HG03432 (cell line): Measurements from ENCODE around the gene ADARB2.
"Not testable (repeated sequence)": the region's sequence is repeated elsewhere in the genome, so short reads cannot be mapped to it uniquely, and the experiment has no call there.

Experiments
- ATAC-seq: cut with Tn5 transposase; IDR thresholded peaks from one replicate; pipeline ENCODE4 v1.9.1; 2021; ENCODE audit warnings: mild to moderate bottlenecking, moderate library complexity; ENCODE audit not compliant: unreplicated experiment

ADARB2 gene

GRCh38 chr10:1253523-1254353, 483.6 kb downstream of the ADARB2 start:
- ATAC-seq = no peak

DNA sequence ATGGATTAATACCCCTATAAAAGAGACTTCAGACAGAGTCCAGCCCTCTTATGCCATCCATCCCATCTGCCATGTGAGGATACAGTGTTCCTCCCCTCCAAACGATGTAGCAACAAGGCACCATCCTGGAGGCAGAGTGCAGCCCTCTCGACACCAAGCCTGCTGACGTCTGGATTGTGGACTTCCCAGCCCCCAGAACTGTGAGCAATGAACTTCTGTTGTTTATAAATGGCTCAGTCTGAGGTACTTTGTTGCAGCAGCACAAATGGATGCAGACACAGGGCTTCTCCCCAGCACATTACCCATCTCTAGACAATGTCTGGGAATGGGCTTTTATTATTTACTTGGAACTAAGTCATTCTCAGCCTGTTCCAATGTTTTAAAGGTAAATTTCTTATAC, 485.6 kb downstream of the ADARB2 start:
- no peak for ATAC-seq

- ATAC-seq = no peak
These were observed 488.0 kb downstream of the ADARB2 start for GRCh38 chr10:1249142-1249920.

- not testable (repeated sequence) for ATAC-seq
These were observed 489.1 kb downstream of the ADARB2 start for GRCh38 chr10:1248262-1248630.

DNA sequence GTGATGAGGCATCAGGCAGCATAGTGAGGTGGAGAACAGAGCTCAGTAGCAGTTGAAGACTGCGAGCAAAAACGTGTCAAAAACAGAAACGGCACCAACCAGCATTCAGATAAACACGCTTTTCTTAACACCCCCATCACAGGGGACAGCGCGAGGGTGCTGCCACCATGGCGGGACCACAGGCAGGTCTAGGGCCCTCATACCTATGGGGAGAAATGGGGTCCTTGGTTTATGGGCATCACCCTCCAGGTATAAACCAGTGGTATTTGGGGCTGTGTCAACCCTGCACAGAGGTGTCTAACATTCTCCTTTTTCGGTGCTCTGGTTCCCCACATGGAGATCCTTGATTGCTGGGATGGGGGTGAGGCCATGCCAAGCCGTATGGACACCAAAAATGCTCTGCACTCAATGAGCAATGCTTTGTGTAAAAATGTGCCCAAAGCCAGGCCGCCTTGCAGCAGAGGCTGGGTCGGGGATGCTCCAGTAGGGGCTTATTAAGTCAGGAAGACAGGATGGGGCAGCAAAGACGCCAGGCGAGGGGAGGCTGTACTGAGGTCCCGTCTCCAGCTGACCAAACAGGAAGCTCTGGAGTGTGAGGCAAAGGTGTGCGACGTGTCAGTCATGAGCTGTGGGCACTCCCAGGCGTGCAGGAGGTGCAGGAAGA, 489.6 kb downstream of the ADARB2 start:
- ATAC-seq = no peak

DNA sequence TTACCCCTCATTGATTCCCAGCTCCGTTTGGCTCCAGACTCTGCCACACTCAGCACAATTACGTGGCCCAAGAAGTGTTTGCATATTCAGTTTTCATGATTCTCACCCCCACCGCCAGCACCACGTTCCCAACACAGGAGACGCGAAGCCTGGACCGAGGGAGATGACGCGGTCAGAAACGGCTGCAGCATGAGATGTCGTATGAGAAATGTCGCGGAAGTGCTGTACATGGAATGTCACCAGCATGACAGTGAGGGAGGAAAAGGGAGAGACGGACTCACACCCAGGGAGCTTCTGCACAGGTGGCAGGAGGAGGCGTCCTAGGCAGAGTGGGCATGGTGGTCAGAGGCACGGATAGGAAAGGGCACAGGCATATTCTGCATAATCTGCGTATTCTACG, 492.8 kb downstream of the ADARB2 start:
- no peak for ATAC-seq

DNA sequence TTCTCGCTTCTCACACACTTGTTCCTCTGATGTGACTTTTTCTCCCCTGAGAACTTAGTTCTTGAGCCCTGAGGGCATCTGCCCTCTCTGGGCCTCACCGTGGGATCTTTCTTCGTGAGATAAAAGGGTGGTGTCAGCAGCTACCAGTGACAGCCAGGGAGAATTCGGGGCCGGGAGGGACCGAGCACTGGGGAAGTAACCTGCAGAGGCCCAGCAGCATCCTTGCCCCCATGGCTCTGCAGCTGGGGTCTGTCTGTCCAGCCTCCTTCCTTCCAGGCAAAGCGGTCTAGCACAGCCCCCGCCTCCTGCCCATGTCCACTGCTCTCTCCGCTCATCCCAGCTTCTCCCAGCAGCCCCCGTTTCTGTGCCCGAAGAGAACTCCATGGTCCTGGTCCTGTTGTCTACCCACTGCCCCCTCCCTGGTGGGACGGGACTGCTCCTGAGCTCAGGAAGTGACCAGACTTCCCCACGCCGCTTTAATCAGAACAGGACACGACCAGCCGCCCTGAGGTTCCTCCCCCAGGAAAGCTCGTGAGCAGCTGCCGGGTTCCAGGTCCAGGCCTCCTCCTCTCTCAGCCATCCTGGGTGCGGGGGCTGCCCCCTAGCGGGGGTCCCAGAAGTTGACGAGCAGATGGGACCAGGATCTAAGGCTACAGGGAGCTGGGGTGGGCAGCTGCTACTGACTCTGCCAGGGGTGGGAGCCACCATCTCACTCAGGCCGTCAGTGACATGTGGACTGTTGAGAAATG, 493.7 kb downstream of the ADARB2 start:
- no peak for ATAC-seq

GRCh38 chr10:1242975-1243374, 494.4 kb downstream of the ADARB2 start:
- ATAC-seq = no peak

DNA sequence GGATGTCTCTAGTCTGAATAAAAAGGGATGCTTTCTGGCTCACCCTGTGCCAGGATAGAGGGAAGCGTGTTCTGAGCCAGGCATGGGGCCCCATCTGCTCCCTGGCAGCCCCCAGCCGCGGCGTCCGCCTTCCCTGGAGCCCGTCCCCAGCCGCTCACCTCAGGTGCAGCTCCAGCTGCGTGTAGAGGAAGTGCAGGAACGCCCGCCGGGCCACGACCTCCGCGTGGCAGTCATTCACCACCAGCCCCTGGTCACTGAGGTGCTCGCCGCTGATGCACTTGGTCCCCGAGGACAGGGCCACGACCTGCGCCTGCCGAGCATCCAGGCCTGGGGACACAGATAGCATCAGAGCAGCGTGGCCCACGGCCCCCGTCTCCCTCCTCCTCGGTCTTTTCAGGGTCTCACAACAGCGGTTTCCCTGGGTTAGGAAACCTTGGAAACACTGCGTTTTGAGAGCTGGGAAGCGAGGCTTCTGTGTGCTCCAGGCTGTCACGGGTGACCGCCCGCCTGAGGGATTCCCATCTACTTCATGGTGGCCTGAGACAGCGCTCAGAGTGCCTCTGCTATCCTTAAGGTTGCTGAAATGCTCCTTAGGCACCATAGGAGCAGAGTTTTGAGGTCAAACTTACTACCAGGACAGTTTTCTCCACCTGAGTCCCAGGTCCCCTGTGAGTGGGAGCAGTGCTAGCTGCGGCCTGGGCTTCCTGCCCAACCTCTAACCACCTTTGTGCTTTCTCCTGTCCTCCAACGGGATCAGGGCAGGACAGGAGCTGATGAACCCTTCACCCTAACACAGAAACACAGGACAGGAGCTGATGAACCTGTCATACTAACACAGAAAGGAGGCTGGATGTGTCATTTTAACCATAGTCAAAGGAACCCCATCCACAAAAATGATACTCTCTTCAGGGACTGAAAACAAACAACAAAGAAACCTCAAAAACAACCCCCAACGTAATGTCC, 495.1 kb downstream of the ADARB2 start:
- ATAC-seq = no peak

GRCh38 chr10:1241322-1241890, 495.9 kb downstream of the ADARB2 start:
- ATAC-seq = no peak

DNA sequence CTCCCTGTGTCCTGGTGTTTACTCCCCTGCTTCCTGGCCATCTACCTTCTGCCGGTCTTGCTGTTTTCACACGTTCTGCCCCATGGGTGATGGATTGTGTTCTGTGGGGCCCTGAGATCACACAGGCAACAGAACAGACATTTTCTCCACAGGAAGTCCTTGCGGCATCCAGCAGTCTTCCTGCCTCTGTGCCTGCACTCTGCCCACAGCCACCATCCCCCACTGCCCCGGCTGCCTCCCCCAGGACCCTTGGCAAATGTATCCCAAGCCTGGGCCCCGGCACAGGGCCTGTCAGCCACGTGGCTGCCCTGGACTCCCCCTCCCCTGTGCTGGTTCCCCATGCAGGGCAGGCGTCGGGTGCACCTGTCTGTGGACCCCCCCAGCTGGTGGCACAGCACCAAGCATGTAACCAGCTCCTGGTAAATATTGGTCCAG, 497.0 kb downstream of the ADARB2 start:
- no peak for ATAC-seq

GRCh38 chr10:1233031-1233430, 504.3 kb downstream of the ADARB2 start:
- ATAC-seq = no peak

DNA sequence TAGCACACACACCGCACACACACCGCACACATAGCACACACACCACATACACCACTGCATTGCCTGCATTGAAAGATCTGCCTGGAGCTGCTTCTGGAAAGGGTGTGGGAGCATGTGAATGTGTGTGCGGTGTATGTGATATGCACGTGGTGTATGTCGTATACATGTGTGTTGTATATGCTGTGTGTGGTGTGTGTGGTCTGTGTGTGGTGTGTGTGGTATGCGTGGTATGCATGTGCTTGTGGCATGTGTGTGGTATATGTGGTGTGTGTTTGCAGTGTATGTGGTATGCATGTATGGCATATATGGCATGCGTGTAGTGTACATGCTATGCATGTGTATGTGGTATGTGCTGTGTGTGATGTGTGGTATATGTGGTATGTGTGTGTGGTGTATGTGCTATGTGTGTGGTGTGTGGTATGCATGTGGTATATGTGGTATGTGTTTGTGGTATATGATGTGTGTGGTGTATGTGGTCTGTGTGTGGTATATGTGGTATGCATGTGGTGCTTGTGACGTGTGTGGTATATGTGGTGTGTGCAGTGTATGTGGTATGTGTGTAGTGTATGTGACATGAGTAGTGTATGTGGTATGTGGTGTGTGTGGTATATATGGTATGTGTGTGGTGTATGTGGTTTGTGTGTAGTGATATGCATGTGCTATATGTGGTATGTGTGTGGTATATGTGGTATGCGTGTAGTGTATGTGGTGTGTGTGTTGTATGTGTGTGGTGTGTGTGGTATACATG, 505.0 kb downstream of the ADARB2 start:
- ATAC-seq = no peak

- ATAC-seq = no peak
These were observed 506.6 kb downstream of the ADARB2 start for GRCh38 chr10:1230592-1231275.

DNA sequence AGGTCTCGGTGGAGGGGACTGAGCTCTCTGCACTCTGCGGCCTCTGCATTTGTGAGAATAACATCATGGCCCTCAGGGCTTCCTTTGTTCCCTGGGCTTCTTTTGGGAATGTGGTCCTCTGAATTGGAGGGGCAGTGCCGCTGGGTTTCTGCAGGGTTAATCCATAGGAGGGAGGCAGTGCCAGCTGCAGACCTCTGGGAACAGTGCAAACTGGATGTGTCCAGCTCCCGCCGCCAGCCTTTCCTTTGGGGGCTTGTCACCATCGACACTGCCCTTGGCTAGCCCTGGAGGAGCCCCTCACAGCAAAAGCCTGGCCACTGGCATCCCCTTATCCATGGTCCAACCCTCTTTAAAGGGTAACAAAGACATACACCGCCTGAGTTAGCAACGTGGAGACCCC, 507.2 kb downstream of the ADARB2 start:
- no peak for ATAC-seq

- no peak for ATAC-seq
These were observed 507.8 kb downstream of the ADARB2 start for GRCh38 chr10:1229574-1229973.

DNA sequence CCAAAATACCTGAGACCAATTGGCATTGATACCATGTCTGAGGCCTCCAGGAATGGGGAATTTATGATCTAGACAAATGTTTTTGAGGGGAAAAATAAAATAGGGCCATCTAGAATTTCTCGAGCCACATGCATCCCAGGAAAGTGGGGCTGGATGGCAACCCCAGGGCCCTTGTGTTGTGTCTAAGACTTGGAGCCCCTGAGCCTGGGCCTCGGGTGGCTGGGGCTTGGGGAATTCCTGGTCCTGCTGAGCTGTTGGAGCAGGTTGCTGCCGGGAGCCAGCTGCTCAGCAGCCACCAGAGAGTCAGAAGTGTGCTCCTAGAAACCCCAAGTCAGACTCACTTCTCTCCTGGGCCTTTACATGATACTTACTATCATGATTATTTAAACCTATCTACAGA, 508.2 kb downstream of the ADARB2 start:
- ATAC-seq = no peak

GRCh38 chr10:1228467-1228975, 508.8 kb downstream of the ADARB2 start:
- ATAC-seq = no peak
